GM12892 (cell line): ENCODE results near the gene GLT6D1.

Source experiments
- POLR2A ChIP-seq: IDR thresholded peaks from 2 replicates; pipeline ENCODE4 v1.6.1; 2011; ENCODE audit warnings: low read depth, low read length, control low read depth
- POLR2AphosphoS5 ChIP-seq: IDR thresholded peaks from 2 replicates; pipeline ENCODE4 v1.6.1; 2011; ENCODE audit warnings: low read depth, low read length, control low read depth

- TF ChIP-seq POLR2A (no peak), POLR2AphosphoS5 (no peak)
These were observed 38.4 kb upstream of the GLT6D1 start for GRCh38 chr9:135677641-135678168.
